ENCODE results near the gene KY.

KY gene

GRCh38 chr3:134609821-134610431 is 40.9 kb downstream of the KY start:
- no peak for TF ChIP-seq CTCF (conservative IDR thresholded peaks at IDR 0.05)
- H3K27ac ChIP-seq: no peak overlapping the region

- H3K27ac ChIP-seq: no peak overlapping the region
- TF ChIP-seq CTCF (conservative IDR thresholded peaks at IDR 0.05): no peak
These were observed 41.9 kb downstream of the KY start for GRCh38 chr3:134608771-134609435.

GRCh38 chr3:134608023-134608770 is 42.6 kb downstream of the KY start:
- no peak overlapping the region for H3K27ac ChIP-seq
- TF ChIP-seq CTCF (conservative IDR thresholded peaks at IDR 0.05): no peak

- TF ChIP-seq CTCF (conservative IDR thresholded peaks at IDR 0.05): no peak
- H3K27ac ChIP-seq: no peak overlapping the region
These were observed 43.5 kb downstream of the KY start for GRCh38 chr3:134607054-134608022.

GRCh38 chr3:134606033-134607025 is 44.5 kb downstream of the KY start:
- no peak for TF ChIP-seq CTCF (conservative IDR thresholded peaks at IDR 0.05)
- no peak overlapping the region for H3K27ac ChIP-seq

GRCh38 chr3:134605556-134605955 is 45.3 kb downstream of the KY start:
- no peak for TF ChIP-seq CTCF (conservative IDR thresholded peaks at IDR 0.05)
- H3K27ac ChIP-seq: no peak overlapping the region

Data from VCaP (cell line).